ENCODE results near the gene TRAF5.

Gene TRAF5

GRCh38 chr1:211335522-211336157 is 9.0 kb downstream of the TRAF5 start:
- POLR2A ChIA-PET = no interaction called here
- no peak overlapping the region for H3K4me3 ChIP-seq (ENCODE audit: low read depth, low read length)
- CTCF ChIA-PET = interaction anchor here (1.2 to 1.9 kb wide), 3 partner anchors 9 to 13 kb away, joined by 3 to 9 read pairs (median 3); partner anchors contain the start of gene TRAF5
- no peak for DNase-seq (ENCODE audit: low read depth, low spot score)
- no peak for TF ChIP-seq CTCF (IDR thresholded peaks at IDR 0.05; ENCODE audit: insufficient read depth, low read length, missing control alignments)

GRCh38 chr1:211336161-211336560 is 9.5 kb downstream of the TRAF5 start:
- H3K4me3 ChIP-seq (ENCODE audit: low read depth, low read length) = no peak overlapping the region
- no peak for TF ChIP-seq CTCF (IDR thresholded peaks at IDR 0.05; ENCODE audit: insufficient read depth, low read length, missing control alignments)
- ChIA-PET POLR2A (no interaction called here), CTCF (interaction anchor here (1.2 to 2.0 kb wide), 3 partner anchors 9 to 13 kb away, joined by 3 to 9 read pairs (median 6); partner anchors contain the start of gene TRAF5)
- DNase-seq (ENCODE audit: low read depth, low spot score) = no peak

GRCh38 chr1:211336775-211337174 is 10.1 kb downstream of the TRAF5 start:
- ChIA-PET CTCF (interaction anchor here (1.2 to 2.0 kb wide), 2 partner anchors 10 to 13 kb away, joined by 3 to 6 read pairs; partner anchors contain the start of gene TRAF5), POLR2A (no interaction called here)
- TF ChIP-seq CTCF (IDR thresholded peaks at IDR 0.05; ENCODE audit: insufficient read depth, low read length, missing control alignments) = no peak
- no peak overlapping the region for H3K4me3 ChIP-seq (ENCODE audit: low read depth, low read length)
- DNase-seq (ENCODE audit: low read depth, low spot score) = no peak

- no peak overlapping the region for H3K4me3 ChIP-seq (ENCODE audit: low read depth, low read length)
- TF ChIP-seq CTCF (IDR thresholded peaks at IDR 0.05; ENCODE audit: insufficient read depth, low read length, missing control alignments) = no peak
- no peak for DNase-seq (ENCODE audit: low read depth, low spot score)
- POLR2A ChIA-PET = interaction anchor here (1.5 kb wide), 1 partner anchor 10 kb away, joined by 5 read pairs; no protein-coding TSS in a partner anchor
- CTCF ChIA-PET = interaction anchor here (1.2 to 2.0 kb wide), 2 partner anchors 10 to 14 kb away, joined by 4 to 6 read pairs; no protein-coding TSS in a partner anchor
Observed at GRCh38 chr1:211337430-211338223, 11.0 kb downstream of the TRAF5 start.

GRCh38 chr1:211338224-211338620 is 11.6 kb downstream of the TRAF5 start:
- TF ChIP-seq CTCF (IDR thresholded peaks at IDR 0.05; ENCODE audit: insufficient read depth, low read length, missing control alignments) = no peak
- DNase-seq (ENCODE audit: low read depth, low spot score) = no peak
- ChIA-PET POLR2A (interaction anchor here (1.5 kb wide), 1 partner anchor 11 kb away, joined by 5 read pairs; no protein-coding TSS in a partner anchor), CTCF (interaction anchor here (1.2 to 2.9 kb wide), 3 partner anchors 9 to 15 kb away, joined by 4 to 10 read pairs (median 6); no protein-coding TSS in a partner anchor)
- no peak overlapping the region for H3K4me3 ChIP-seq (ENCODE audit: low read depth, low read length)

- POLR2A ChIA-PET = no interaction called here
- CTCF ChIA-PET = interaction anchor here (1.0 to 2.9 kb wide), 4 partner anchors 11 to 175 kb away, joined by 3 to 10 read pairs (median 3); no protein-coding TSS in a partner anchor
- no peak overlapping the region for H3K4me3 ChIP-seq (ENCODE audit: low read depth, low read length)
- DNase-seq (ENCODE audit: low read depth, low spot score) = no peak
- TF ChIP-seq CTCF (IDR thresholded peaks at IDR 0.05; ENCODE audit: insufficient read depth, low read length, missing control alignments) = no peak
Observed at GRCh38 chr1:211339631-211340041, 13.0 kb downstream of the TRAF5 start.
